Measurements from ENCODE around the gene ATXN7L3B. TPM values are rescaled to one million over a fixed set of nuclear protein-coding genes. Genes with fewer than 3 reads are reported as not detected.

The ATXN7L3B gene
- total RNA-seq, 2 experiments from 2014 or later = 22.4 to 33.3 TPM

DNA sequence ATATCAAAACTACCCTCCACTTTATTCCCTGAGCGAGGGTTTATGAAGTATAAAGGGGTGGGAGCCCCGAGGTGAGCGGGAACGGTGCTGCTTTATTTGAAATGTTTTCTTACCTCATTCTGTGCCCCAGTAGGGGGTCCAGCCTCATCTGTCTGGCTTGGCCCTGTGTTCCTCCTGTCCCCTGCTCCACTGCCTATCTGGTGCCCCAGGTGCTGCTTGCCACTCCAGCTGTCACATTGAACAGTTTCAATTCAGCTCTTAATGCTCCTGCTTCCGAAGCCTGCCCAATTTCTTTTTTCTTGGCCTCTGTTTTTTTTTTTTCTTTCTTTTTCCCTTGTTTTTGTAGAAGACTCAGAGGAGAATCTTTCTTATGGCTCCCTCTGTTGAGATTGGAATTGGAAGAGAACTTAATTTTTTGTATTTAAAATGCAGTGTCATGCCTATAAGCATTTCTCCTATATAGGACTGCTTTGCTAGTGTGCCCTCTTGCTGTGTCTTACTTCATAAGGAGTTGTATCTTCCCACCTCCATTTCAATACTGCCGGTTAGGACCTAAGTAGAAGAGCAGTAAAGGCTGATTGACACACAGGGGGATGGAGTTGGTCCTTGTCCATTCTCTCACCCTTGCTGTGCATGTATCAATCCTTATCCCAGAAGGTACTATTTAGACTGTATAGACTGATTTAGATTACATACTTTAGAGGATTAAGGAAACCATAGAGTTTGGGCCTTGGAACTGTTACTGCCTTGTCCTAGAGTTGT is 2.3 kb downstream of the ATXN7L3B start:
- H3K4me2 ChIP-seq (ENCODE audit: low read length) = peak overlapping the region; percentile 96
- intact Hi-C loops (cut with micrococcal nuclease; ENCODE audit: unreplicated experiment) = loop anchor here (5.0 kb wide), 4 partner anchors 87 to 588 kb away; no protein-coding TSS in a partner anchor
- peaks cover 61% of the 10 kb centered on the region for H3K79me2 ChIP-seq (ENCODE audit: insufficient read depth, low read depth, low read length)
- TF ChIP-seq CTCF (conservative IDR thresholded peaks at IDR 0.05; ENCODE audit: low read length) (no peak; the same call in 1 of the 2 replicates), EZH2phosphoT487 (IDR thresholded peaks at IDR 0.05; ENCODE audit: borderline replicate concordance, low read depth, low read length) (no peak)
- no peaks in the 10 kb centered on the region for H3K9me3 ChIP-seq (ENCODE audit: low read length)
- POLR2A ChIA-PET = no interaction called here
- BruUV-seq (replicated peaks) = no TSS peak
- peak; percentile 33 for DNase-seq (ENCODE audit: low spot score)
- H4K20me1 ChIP-seq (ENCODE audit: insufficient read depth, low read length) = peaks cover 44% of the 10 kb centered on the region
- H3K4me1 ChIP-seq (ENCODE audit: insufficient read depth, low read length, poor library complexity, severe bottlenecking) = peaks cover 38% of the 10 kb centered on the region
- peaks cover 61% of the 10 kb centered on the region for H3K36me3 ChIP-seq (ENCODE audit: insufficient read depth, low read length)
- peak overlapping the region; percentile 95 for H3K4me3 ChIP-seq (ENCODE audit: low read depth, low read length, poor library complexity, severe bottlenecking)
- CTCF ChIA-PET (ENCODE audit: unreplicated experiment) = no interaction called here
- no peak overlapping the region for H2AFZ ChIP-seq (ENCODE audit: low read length)
- H3K27ac ChIP-seq (ENCODE audit: low read depth, low read length, poor library complexity, severe bottlenecking) = no peak overlapping the region
- no peaks in the 10 kb centered on the region for H3K9me2 ChIP-seq (ENCODE audit: insufficient read depth, low read length)

GRCh38 chr12:74541074-74541473 is 3.4 kb downstream of the ATXN7L3B start:
- no peaks in the 10 kb centered on the region for H3K9me3 ChIP-seq (ENCODE audit: low read length)
- intact Hi-C loops (cut with micrococcal nuclease; ENCODE audit: unreplicated experiment) = no loop called here
- peaks cover 61% of the 10 kb centered on the region for H3K79me2 ChIP-seq (ENCODE audit: insufficient read depth, low read depth, low read length)
- DNase-seq (ENCODE audit: low spot score) = no peak
- BruUV-seq (replicated peaks) = no TSS peak
- peak overlapping the region; percentile 95 for H3K4me3 ChIP-seq (ENCODE audit: low read depth, low read length, poor library complexity, severe bottlenecking)
- ChIA-PET POLR2A (interaction anchor here (1.0 kb wide), 1 partner anchor 9 kb away, joined by 3 read pairs; no protein-coding TSS in a partner anchor), CTCF (ENCODE audit: unreplicated experiment) (no interaction called here)
- no peaks in the 10 kb centered on the region for H3K9me2 ChIP-seq (ENCODE audit: insufficient read depth, low read length)
- TF ChIP-seq EZH2phosphoT487 (IDR thresholded peaks at IDR 0.05; ENCODE audit: borderline replicate concordance, low read depth, low read length) (no peak), CTCF (conservative IDR thresholded peaks at IDR 0.05; ENCODE audit: low read length) (no peak)
- no peak overlapping the region for H2AFZ ChIP-seq (ENCODE audit: low read length)
- H3K4me2 ChIP-seq (ENCODE audit: low read length) = peak overlapping the region; percentile 96
- H3K4me1 ChIP-seq (ENCODE audit: insufficient read depth, low read length, poor library complexity, severe bottlenecking) = peaks cover 38% of the 10 kb centered on the region
- no peak overlapping the region for H3K27ac ChIP-seq (ENCODE audit: low read depth, low read length, poor library complexity, severe bottlenecking)
- H4K20me1 ChIP-seq (ENCODE audit: insufficient read depth, low read length) = peaks cover 44% of the 10 kb centered on the region
- H3K36me3 ChIP-seq (ENCODE audit: insufficient read depth, low read length) = peaks cover 61% of the 10 kb centered on the region

DNA sequence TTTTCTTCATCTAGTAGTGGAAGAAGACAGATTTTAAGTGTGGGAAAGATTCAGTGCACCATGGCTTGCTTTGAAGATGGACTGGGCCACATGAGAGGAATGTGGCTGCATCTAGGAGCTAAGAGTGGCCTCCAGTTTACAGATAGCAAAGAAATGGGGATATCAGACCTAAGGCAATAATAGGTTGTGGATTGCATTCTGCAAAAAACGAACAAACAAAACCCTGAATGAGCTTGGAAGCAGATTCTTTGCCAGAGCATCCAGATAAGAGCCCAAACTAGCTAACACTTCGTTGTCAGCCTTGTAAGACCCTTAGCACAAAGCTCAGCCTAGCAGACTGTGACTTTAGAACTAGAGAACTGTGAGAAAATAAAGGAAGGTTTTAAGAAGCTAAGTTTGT is 9.6 kb downstream of the ATXN7L3B start:
- Histone ChIP-seq H3K4me2 (ENCODE audit: low read length) (no peak overlapping the region), H3K9me2 (ENCODE audit: insufficient read depth, low read length) (no peaks in the 10 kb centered on the region), H3K4me1 (ENCODE audit: insufficient read depth, low read length, poor library complexity, severe bottlenecking) (peaks cover 4% of the 10 kb centered on the region), H3K27ac (ENCODE audit: low read depth, low read length, poor library complexity, severe bottlenecking) (no peak overlapping the region), H3K36me3 (ENCODE audit: insufficient read depth, low read length) (peaks cover 20% of the 10 kb centered on the region), H3K4me3 (ENCODE audit: low read depth, low read length, poor library complexity, severe bottlenecking) (no peak overlapping the region), H3K9me3 (ENCODE audit: low read length) (no peaks in the 10 kb centered on the region), H3K79me2 (ENCODE audit: insufficient read depth, low read depth, low read length) (peaks cover 16% of the 10 kb centered on the region; the same call in 1 of the 2 replicates), H2AFZ (ENCODE audit: low read length) (no peak overlapping the region), H4K20me1 (ENCODE audit: insufficient read depth, low read length) (peaks cover 8% of the 10 kb centered on the region)
- no TSS peak for BruUV-seq (replicated peaks)
- POLR2A ChIA-PET = interaction anchor here (0.6 to 1.0 kb wide), 4 partner anchors 9 to 659 kb away, joined by 3 to 4 read pairs (median 3); no protein-coding TSS in a partner anchor
- intact Hi-C loops (cut with micrococcal nuclease; ENCODE audit: unreplicated experiment) = no loop called here
- DNase-seq (ENCODE audit: low spot score) = no peak
- TF ChIP-seq CTCF (conservative IDR thresholded peaks at IDR 0.05; ENCODE audit: low read length) (no peak), EZH2phosphoT487 (IDR thresholded peaks at IDR 0.05; ENCODE audit: borderline replicate concordance, low read depth, low read length) (no peak)
- CTCF ChIA-PET (ENCODE audit: unreplicated experiment) = no interaction called here
